ENCODE measurements around the gene SPACA9.
A peak's percentile ranks its signal among the peaks of the same experiment; 100 is the strongest.

The SPACA9 gene

GRCh38 chr9:132864277-132864676 is 14.4 kb upstream of the SPACA9 start:
- no peak for DNase-seq

GRCh38 chr9:132864691-132865090 is 14.0 kb upstream of the SPACA9 start:
- no peak for DNase-seq

GRCh38 chr9:132866898-132867297 is 11.8 kb upstream of the SPACA9 start:
- DNase-seq = no peak

GRCh38 chr9:132869266-132869665 is 9.4 kb upstream of the SPACA9 start:
- DNase-seq = no peak

GRCh38 chr9:132873403-132873802 is 5.3 kb upstream of the SPACA9 start:
- DNase-seq = no peak

GRCh38 chr9:132875159-132875558 is 3.5 kb upstream of the SPACA9 start:
- DNase-seq = no peak

- DNase-seq = no peak
Observed at GRCh38 chr9:132876849-132877248, 1.8 kb upstream of the SPACA9 start.

GRCh38 chr9:132877458-132877823 is 1.3 kb upstream of the SPACA9 start:
- DNase-seq = no peak

GRCh38 chr9:132877824-132878694 is 639 bp upstream of the SPACA9 start, which contains the start of gene AK8:
Gene AK8 (minus strand): TSS chr9:132878284. CDS start chr9:132878255, 29 bp downstream.
- peak; percentile 83 for DNase-seq

GRCh38 chr9:132879457-132880323 is 992 bp downstream of the SPACA9 start:
- no peak for DNase-seq

- DNase-seq = no peak
Observed at GRCh38 chr9:132880324-132880661, 1.6 kb downstream of the SPACA9 start.

- no peak for DNase-seq
Observed at GRCh38 chr9:132881826-132882225, 3.1 kb downstream of the SPACA9 start.

GRCh38 chr9:132882616-132883015 is 3.9 kb downstream of the SPACA9 start:
- no peak for DNase-seq

GRCh38 chr9:132883349-132884294 is 4.9 kb downstream of the SPACA9 start:
- DNase-seq = no peak

- no peak for DNase-seq
Observed at GRCh38 chr9:132885720-132886333, 7.1 kb downstream of the SPACA9 start.

GRCh38 chr9:132886334-132886725 is 7.6 kb downstream of the SPACA9 start:
- no peak for DNase-seq

GRCh38 chr9:132887181-132888120 is 8.8 kb downstream of the SPACA9 start:
- DNase-seq = no peak

- DNase-seq = no peak
Observed at GRCh38 chr9:132888151-132888550, 9.5 kb downstream of the SPACA9 start.

GRCh38 chr9:132892400-132892799 is 13.7 kb downstream of the SPACA9 start:
- DNase-seq = no peak

GRCh38 chr9:132894346-132894745 is 15.6 kb downstream of the SPACA9 start:
- DNase-seq = no peak

All from activated CD4-positive, CD25-positive, alpha-beta regulatory T cell treated with anti-CD3 and anti-CD28 coated beads, Interleukin-2, amount 50 U/mL, for 72 hours (primary cell).